ENCODE data around the gene PDZK1. TPM values are rescaled to one million over a fixed set of nuclear protein-coding genes. Genes with fewer than 3 reads are reported as not detected.
A peak's percentile ranks its signal among the peaks of the same experiment; 100 is the strongest.

The PDZK1 gene
- 1 to 10 TPM in 1 of 10 donors, under 1 TPM in 2, not detected in 7; 0.44 to 2.0 (median 0.47) TPM for total RNA-seq
- under 1 TPM; 0.17 to 0.44 TPM for polyA plus RNA-seq
- long read RNA-seq, donor 1 = 0 reads
- long read RNA-seq, donor 2 = 0 reads
- long read RNA-seq, donor 3 = 0 reads

DNA sequence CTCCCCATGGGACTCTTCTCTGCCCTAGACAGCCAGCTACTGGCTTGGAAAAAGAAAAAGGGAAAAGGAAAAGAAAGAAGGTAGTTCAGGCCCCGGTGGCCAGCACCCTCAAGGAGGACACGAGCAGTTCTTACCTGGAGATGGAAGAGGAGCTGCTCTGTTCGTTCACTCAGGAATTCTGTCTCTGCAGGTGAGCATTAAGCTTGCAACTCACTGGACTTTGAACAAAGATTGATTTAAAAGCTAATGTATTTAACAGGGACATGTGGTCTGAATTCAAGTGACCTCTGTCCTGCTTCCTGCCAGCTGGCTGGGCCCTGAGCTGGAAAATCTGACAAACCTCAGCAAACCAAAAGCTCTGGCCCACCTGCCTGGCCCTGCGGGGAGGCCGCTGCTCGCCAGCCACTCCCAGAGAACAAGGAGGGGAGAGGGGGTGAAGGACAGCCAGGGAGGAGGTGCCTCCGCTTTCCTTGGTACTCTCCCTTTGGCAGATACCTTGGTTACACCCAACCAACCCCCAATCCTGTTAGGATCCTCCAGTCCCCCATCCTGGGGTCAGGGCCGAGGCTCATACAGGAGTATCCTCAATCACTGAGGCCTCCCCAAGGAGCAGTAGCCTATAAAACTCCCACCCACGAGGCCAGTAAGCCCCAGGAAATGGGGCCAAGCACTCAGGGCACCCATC lies at the start of gene PDZK1:
PDZK1 (minus strand) TSS at position 186 of the 685 bp plus-strand sequence. CDS start 19,347 bp downstream, outside the sequence.
- intact Hi-C loops (cut with DNase I) = no loop called here
- Histone ChIP-seq H3K27ac (no peak within 1 kb of the TSS), H3K4me3 (no peak within 1 kb of the TSS), H3K27me3 (no peaks in the 10 kb centered on the region), H3K9me3 (no peaks in the 10 kb centered on the region), H3K36me3 (no peaks in the 10 kb centered on the region), H3K4me1 (peaks cover 0 to 4% (median 0%) of the 10 kb centered on the region in 9 donors)
- DNase-seq (no peak), ATAC-seq (no peak)
- TF ChIP-seq, protein P1, sequence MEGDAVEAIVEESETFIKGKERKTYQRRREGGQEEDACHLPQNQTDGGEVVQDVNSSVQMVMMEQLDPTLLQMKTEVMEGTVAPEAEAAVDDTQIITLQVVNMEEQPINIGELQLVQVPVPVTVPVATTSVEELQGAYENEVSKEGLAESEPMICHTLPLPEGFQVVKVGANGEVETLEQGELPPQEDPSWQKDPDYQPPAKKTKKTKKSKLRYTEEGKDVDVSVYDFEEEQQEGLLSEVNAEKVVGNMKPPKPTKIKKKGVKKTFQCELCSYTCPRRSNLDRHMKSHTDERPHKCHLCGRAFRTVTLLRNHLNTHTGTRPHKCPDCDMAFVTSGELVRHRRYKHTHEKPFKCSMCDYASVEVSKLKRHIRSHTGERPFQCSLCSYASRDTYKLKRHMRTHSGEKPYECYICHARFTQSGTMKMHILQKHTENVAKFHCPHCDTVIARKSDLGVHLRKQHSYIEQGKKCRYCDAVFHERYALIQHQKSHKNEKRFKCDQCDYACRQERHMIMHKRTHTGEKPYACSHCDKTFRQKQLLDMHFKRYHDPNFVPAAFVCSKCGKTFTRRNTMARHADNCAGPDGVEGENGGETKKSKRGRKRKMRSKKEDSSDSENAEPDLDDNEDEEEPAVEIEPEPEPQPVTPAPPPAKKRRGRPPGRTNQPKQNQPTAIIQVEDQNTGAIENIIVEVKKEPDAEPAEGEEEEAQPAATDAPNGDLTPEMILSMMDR (IDR thresholded peaks at IDR 0.05) = no peak
- 69 to 81% methylated on average over 9 of the region's 9 CpGs for WGBS, 2 donors

DNA sequence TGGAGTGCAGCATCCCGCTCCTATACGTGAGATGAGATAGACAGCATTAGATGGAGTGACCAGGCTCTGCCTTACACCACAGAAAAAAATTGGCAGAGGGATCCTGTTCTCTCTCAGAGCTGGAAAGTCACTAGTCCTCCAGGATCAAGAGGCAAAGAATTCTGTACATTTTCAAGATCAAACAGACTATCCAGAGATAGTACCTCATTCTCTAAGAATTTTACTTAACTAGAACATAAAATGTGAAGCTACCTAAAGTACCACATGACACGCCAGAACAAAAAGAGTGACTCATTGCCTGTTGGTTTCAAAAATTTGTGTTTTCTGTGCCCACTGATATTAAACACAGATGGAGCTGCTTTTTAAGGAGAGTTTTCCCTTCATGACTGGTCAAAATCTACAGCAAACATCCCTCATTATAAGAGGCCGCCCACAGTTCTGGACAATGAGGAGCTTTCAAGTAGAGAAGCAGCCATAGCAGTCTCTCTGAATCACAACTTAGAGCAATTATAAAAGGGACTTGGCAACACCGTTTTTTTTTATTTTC lies 44.4 kb upstream of the PDZK1 start:
- no peak for ATAC-seq
- TF ChIP-seq, protein P1 (IDR thresholded peaks at IDR 0.05) = no peak
- intact Hi-C loops (cut with DNase I) = loop anchor here in 1 of 10 donors (2.0 kb wide), 1 partner anchor 41 kb away; no protein-coding TSS in a partner anchor
- Histone ChIP-seq H3K9me3 (no peaks in the 10 kb centered on the region), H3K4me1 (peaks cover 0 to 23% (median 0%) of the 10 kb centered on the region in 9 donors), H3K27ac (peak overlapping the region in 1 of 10 donors; percentile 22), H3K36me3 (peaks cover 0 to 96% (median 66%) of the 10 kb centered on the region in 9 donors), H3K4me3 (no peak overlapping the region), H3K27me3 (no peaks in the 10 kb centered on the region)
- DNase-seq = no peak
- WGBS, 2 donors = 82 to 83% methylated on average over 5 of the region's 5 CpGs

DNA sequence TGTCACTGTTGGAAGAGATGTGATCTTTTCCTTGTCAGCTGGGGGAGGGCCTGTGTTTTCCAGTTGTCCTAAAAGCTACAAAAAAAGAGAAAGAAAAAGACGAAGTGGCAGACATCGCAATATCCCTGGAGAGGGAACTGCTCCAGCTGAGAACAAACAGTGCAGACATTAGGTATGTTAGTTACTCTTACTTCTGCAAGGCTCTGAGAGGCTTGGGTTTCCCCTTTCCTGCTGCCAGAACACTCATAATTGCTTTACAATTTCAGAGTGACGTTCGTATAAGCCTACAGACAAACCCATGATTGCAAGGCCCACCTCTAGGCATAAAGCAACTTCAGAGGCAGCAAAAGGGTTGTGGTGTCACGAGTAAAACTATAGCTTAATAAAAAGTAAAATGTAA lies 43.3 kb upstream of the PDZK1 start:
- WGBS, 2 donors = 76 to 81% methylated on average over 5 of the region's 5 CpGs
- Histone ChIP-seq H3K36me3 (peaks cover 0 to 96% (median 76%) of the 10 kb centered on the region in 9 donors), H3K4me1 (peaks cover 0 to 23% (median 0%) of the 10 kb centered on the region in 9 donors), H3K9me3 (no peaks in the 10 kb centered on the region), H3K27ac (no peak overlapping the region), H3K27me3 (no peaks in the 10 kb centered on the region), H3K4me3 (no peak overlapping the region)
- TF ChIP-seq, protein P1 (IDR thresholded peaks at IDR 0.05) = no peak
- intact Hi-C loops (cut with DNase I) = loop anchor here in 1 of 10 donors (2.0 kb wide), 1 partner anchor 40 kb away; no protein-coding TSS in a partner anchor
- ATAC-seq = no peak
- no peak for DNase-seq

DNA sequence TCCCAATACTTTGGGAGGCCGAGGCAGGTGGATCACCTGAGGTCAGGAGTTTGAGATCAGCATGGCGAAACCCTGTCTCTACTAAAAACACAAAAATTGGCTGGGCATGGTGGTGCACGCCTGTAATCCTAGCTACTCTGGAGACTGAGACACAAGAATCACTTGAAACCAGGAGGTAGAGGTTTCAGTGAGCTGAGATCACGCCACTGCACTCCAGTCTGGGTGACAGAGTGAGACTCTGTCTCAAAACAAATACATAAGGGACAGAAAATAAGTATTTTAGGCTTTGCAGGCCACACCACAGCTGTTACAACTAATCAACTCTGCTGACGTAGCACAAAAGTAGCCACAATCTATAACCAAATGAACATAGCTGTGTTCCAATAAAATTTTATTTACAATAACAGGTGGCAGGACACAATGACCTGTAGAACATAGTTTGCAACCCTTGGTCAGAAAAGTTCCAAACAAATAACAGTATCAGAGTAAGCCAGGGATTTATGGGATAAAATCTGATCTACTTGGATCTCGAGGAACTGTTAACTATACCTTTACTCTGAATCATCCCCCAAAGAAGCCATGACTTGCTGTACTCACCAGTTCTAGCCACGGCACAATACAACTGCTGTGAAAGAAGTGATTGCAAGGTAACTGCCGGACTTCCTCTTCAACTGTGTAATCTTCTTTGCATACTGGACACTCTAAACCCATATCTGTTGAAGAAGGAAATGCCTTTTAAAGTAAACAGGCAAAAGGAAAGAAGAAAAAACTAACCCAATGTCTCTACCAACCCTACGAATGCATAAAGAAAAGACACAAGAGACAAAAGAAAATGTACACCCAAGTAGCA lies 40.5 kb upstream of the PDZK1 start:
- no peaks in the 10 kb centered on the region for H3K9me3 ChIP-seq
- H3K36me3 ChIP-seq = peaks cover 0 to 100% (median 96%) of the 10 kb centered on the region in 9 donors
- H3K4me3 ChIP-seq = no peak overlapping the region
- ATAC-seq (no peak), DNase-seq (no peak)
- WGBS, 2 donors = 90 to 92% methylated on average over 9 of the region's 9 CpGs
- TF ChIP-seq, protein P1 (IDR thresholded peaks at IDR 0.05) = no peak
- no peak overlapping the region for H3K27ac ChIP-seq
- H3K4me1 ChIP-seq = peaks cover 0 to 23% (median 0%) of the 10 kb centered on the region in 9 donors
- H3K27me3 ChIP-seq = no peaks in the 10 kb centered on the region
- intact Hi-C loops (cut with DNase I) = no loop called here

Measured in heart right ventricle (tissue), 16 donors.